AG09319 (cell line): ENCODE data around the gene FSD2.
"Not testable (repeated sequence)": the region's sequence is repeated elsewhere in the genome, so short reads cannot be mapped to it uniquely, and the experiment has no call there.

Source experiments
- DNase-seq: peaks from one replicate; pipeline ENCODE4 v3.0.0-alpha.2; 2010; ENCODE audit warnings: low read depth; ENCODE audit errors: extremely low read depth
- TF ChIP-seq, protein P1 (sequence below): IDR thresholded peaks from 2 replicates; pipeline ENCODE4 v1.5.1; 2011; ENCODE audit warnings: low read depth, mild to moderate bottlenecking, inconsistent platforms, low read length, moderate library complexity

The FSD2 gene

GRCh38 chr15:82828075-82828474, 22.2 kb upstream of the FSD2 start:
- DNase-seq, result no peak

DNA sequence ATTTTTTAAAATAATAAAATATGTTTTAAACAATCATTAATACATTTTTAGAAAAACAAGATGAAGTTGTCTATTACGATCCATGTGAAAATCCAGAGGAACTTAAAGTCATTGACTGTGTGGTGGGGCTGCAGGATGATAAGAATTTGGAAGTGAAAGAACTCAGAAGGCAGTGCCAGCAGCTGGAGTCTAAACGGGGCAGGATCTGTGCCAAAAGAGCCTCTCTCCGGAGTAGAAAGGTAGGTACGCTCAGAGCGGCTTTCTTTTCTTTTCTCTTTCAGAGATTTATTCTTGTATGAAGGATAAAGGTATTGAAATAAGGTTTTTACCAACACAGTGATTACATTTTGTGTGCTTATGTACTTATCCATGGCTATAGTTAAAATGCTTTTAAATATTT, 17.2 kb upstream of the FSD2 start:
- DNase-seq, result no peak
- TF ChIP-seq, protein P1, sequence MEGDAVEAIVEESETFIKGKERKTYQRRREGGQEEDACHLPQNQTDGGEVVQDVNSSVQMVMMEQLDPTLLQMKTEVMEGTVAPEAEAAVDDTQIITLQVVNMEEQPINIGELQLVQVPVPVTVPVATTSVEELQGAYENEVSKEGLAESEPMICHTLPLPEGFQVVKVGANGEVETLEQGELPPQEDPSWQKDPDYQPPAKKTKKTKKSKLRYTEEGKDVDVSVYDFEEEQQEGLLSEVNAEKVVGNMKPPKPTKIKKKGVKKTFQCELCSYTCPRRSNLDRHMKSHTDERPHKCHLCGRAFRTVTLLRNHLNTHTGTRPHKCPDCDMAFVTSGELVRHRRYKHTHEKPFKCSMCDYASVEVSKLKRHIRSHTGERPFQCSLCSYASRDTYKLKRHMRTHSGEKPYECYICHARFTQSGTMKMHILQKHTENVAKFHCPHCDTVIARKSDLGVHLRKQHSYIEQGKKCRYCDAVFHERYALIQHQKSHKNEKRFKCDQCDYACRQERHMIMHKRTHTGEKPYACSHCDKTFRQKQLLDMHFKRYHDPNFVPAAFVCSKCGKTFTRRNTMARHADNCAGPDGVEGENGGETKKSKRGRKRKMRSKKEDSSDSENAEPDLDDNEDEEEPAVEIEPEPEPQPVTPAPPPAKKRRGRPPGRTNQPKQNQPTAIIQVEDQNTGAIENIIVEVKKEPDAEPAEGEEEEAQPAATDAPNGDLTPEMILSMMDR, result no peak

More at GRCh38 chr15:82828075-82828474, 22.2 kb upstream of the FSD2 start:
- TF ChIP-seq, protein P1, result no peak

DNA sequence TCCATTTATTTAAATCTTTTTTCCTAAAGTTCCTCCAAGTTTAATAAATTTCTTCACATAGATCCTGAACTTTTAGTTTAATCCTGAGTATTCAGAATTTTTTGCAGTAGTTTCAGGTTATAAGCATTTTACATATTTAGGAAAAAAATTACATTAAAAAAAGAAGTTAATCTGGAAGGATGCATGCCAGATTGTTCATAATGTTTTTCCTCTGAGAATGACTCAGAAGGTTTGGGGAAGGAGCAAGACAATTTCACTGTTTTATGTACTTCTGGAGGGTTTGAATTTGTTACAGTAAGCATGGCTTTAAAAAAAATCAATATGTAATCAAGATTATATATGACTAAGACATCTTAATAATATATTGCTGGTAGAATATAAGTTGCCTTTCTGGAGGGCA, 16.0 kb upstream of the FSD2 start:
- DNase-seq, result not testable (repeated sequence)

GRCh38 chr15:82821396-82821795, 15.5 kb upstream of the FSD2 start:
- DNase-seq, result not testable (repeated sequence)

GRCh38 chr15:82820128-82820527, 14.3 kb upstream of the FSD2 start:
- TF ChIP-seq, protein P1, result no peak
- no peak for DNase-seq

DNA sequence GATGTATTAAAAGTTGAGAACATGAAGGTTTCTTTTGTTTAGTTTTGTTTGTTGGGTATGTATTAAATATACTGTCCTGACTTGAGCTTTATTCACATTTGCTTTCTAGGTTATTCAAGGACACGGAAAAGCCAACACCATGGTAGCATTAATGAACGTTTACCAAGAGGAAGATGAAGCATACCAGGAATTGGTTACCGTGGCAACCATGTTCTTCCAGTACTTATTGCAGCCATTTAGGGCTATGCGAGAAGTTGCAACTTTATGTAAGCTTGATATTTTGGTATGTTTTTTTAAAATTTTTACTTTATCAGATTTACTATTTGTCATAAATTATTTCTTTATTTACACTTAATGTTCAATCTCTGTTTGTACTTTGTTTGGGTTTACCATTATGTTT, 7.1 kb upstream of the FSD2 start:
- no peak for DNase-seq
- TF ChIP-seq, protein P1, result no peak

GRCh38 chr15:82810890-82811426, 5.1 kb upstream of the FSD2 start:
- DNase-seq, result no peak
- TF ChIP-seq, protein P1, result no peak

DNA sequence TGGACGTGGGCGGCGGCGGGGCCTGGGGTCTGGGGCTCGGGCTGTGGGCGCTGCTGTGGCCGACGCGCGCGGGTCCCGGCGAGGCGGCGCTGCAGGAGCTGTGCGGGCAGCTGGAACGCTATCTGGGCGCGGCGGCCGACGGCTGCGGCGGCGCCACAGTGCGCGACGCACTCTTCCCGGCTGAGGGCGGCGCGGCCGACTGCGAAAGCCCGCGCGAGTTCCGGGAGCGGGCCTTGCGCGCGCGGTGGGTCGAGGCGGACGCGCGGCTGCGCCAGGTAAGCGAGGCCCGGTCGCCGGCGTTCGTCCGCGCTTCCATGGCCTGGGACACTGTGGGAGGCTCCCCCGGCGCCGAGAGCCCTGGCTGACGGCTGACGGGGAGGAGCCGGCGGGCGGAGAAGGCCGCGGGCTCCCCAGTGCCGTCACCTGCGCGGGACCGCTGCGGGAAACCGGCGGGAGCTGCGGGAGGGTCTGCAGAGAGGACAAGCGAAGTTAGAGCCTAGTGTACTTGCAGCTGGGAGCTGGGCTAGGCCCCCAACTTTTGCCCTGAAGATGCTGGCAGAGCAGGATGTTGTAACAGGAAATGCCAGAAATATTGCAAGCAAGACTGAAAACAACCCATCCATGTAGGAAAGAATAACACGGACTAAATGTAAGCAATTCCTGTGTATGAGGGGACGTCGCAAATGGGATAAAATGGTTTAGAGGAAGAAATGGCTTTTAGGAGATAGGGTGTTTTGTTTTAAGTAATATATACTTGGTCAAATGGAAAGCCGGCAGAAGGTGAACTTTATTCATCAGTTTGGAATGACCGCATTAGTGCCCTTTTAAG, 4.4 kb upstream of the FSD2 start:
- DNase-seq, result peak; percentile 51
- TF ChIP-seq, protein P1, result no peak
